ENCODE measurements around the gene PIP5K1B. TPM values are rescaled to one million over a fixed set of nuclear protein-coding genes. Genes with fewer than 3 reads are reported as not detected.

The PIP5K1B gene
- total RNA-seq, 1 donor from 2014 or later: 85.3 TPM

DNA sequence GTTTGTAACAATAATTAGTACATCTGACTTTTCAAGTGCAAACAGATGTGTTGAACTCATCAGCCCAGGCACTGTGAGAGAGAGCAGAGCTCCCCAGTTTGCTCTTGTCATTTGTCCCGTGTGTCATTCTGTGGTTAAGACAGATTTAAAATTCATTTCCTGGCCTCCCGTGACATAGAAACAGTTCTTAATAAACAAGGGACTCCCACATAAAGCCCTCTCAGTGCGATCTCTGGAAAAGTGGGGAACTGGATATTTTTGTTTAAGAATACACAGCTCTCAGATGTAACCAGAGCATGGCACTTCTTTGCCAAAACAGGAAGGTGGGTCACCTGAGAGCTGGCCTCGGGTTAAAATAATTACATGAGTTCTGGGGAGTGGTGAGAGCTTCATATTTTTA, 250.3 kb downstream of the PIP5K1B start:
- intact Hi-C loops (cut with micrococcal nuclease): no loop called here
- no peak for DNase-seq
- no peak for ATAC-seq

DNA sequence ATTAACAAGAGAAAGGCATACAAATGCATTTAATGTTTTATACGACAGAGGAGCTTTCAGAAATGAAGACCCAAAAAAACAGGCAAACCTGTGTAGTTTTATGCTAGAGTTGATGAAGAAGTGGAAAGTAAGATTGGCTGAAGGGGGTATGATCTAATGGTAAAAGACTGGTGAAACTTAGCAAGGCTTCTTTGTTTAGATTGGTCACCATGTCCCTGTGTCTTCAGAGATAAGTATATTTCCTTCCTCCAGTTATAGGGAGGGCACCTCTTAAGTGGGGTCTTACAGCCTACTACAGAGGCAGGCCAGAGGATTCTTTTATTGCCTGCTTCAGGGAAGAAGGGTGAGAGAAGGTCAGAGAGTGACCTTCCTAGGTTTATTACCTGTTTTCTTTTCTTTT, 252.4 kb downstream of the PIP5K1B start:
- intact Hi-C loops (cut with micrococcal nuclease): no loop called here
- no peak for DNase-seq
- no peak for ATAC-seq

DNA sequence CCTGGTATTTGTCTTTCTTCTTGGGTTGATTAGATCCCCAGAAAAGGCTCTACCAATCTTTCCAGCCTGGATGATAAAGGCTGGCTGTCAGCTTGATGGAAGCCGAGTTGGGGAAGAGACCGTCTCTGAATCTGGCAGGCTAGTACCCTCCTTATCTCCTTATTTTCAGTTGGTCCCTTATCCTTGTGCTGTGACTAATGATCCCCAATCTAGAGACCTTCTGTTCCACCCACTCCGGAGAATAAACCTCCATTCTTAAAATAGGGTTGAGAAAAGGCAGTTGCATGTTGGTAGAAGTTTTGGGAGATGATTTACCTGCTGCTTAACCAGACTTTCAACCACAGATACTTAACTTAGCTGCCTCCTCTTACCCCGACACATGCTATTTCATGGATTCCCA, 256.5 kb downstream of the PIP5K1B start:
- intact Hi-C loops (cut with micrococcal nuclease): no loop called here
- ATAC-seq: peak; percentile 63

DNA sequence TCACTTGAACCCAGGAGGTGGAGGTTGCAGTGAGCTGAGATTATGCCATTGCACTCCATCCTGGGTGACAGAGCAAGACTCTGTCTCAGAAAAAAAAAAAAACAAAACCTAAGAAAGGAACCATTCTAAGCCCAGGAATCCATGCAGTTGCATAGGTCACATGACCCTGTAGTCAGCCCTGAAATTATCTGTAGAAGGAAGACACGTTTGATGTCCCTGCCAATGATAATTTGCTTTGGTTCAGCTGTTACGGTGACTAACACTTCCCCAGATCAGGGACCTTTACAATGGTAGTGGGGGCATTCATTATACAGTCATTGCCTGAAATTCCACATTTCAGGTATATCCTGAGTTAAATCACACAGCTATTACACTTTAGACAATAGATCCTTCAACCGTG, 258.4 kb downstream of the PIP5K1B start:
- no peak for DNase-seq
- intact Hi-C loops (cut with micrococcal nuclease): no loop called here
- no peak for ATAC-seq

More for the DNA sequence above, 256.5 kb downstream of the PIP5K1B start:
- no peak for DNase-seq

DNA sequence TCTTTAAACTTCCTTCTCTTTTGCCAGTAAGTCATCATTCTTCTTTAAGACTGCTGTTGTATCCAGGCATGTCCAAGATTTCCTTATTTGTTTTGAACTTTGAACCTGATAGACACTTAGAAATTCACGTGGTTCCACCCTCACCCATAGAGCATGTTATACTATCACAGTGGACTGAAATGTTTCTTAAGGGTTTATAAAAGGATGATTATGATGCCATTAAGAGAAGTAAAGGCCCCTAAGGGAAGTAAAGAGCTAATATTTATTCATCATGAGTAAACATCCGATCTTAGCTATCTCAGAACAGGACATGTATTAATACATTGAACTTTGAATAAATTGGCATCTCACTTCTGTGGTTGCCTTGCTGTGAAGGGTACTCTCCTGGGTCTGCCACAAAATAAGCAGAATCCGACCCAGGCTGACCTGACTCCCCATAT, 259.1 kb downstream of the PIP5K1B start:
- ATAC-seq (no peak), DNase-seq (no peak)
- intact Hi-C loops (cut with micrococcal nuclease): no loop called here

DNA sequence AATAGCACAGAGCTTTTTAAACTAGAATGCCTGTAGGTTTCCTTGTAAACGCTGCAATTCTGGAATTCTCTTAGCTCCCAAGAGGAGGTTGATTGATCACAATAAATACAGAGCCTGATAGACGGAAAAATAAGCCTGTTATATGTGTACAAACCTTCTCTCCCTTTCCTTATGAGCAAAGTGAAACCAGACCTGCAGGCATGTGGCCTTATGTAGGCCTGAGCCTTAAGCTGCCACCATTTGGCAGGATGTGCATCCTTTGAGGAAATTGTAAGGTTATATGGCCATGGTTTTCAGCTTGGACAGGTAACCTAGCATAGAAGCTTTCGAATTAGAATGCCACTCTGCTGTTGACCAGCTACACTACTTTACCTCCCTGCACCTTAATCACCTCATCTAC, 259.7 kb downstream of the PIP5K1B start:
- no peak for ATAC-seq
- intact Hi-C loops (cut with micrococcal nuclease): no loop called here

DNA sequence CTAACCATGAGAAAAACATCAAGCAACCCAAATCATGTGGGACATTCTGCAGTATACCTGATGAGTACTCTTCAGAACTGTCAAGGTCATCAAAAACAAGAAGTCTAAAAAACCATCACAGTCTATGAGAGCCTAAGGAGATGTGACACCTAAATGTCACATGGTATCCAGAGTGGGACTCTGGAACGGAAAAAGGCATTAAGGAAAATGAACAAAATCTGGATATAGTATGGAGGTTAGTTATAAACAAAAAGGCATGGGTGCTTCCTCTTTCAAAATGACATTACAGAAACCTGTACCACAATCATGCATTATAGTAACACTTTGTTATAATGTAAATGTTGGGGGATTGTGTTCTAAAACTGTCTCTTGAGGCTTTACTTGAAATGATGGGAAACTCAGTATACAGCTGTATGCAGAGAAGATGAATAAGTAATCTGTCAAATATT, 261.5 kb downstream of the PIP5K1B start:
- intact Hi-C loops (cut with micrococcal nuclease): no loop called here
- DNase-seq (no peak), ATAC-seq (no peak)

More for the DNA sequence above, 259.7 kb downstream of the PIP5K1B start:
- DNase-seq: no peak

DNA sequence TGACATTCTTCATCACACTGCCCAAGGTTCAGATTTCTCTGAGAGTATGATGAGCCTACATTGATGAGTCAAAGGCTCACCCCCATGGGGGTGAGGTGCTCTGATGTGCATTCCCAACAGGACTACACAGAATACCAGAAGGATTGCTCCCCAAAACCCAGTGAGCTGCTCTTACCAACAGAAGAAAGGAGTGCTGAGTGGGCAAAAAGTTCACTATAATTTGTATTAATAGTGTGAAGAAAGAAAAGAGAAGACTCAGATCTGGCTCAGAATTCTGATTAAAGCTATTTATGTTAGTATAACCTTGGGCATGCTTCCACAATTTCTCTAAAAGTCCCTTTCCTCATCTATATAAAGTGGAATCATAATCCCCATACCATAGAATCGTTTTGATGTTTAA, 262.8 kb downstream of the PIP5K1B start:
- DNase-seq (no peak), ATAC-seq (no peak)
- intact Hi-C loops (cut with micrococcal nuclease): no loop called here

DNA sequence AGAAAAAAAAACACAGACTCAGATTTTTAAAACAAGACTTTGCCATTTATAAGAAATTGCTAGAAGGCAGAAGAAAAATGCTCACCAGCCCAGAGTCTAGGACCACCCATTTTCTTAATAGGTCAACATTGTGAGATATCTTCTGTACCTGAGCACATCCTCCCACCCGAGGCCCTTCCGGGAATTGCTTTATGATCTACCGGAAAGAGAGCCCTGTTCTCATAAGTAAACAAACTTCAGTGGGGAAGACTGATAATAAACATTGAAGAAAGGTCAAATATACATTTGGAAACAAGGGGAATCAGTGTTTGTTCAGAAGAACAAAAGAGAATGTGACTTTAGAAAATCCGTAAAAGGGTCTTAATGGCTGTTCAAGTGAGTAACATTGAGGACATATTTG, 264.5 kb downstream of the PIP5K1B start:
- intact Hi-C loops (cut with micrococcal nuclease): no loop called here
- DNase-seq: no peak
- ATAC-seq: no peak

DNA sequence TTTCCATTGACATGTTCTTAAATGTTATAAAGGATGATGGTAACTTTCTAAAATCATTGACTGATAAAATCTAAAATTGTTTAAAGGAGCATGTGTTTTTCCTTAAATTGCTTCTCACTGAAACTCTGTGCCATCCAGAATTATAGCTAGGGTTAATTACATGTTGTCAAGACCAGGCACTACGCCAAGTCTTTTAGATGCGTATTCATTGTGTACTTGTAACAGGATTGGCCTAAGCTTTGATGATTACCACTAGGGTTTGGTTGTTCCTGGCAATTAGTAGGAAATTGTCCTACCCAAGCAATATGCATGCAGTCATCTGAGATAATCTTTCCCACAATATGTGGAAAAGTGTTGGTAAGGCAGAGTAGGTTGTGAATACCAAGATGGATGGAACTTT, 265.1 kb downstream of the PIP5K1B start:
- DNase-seq (no peak), ATAC-seq (no peak)
- intact Hi-C loops (cut with micrococcal nuclease): no loop called here

DNA sequence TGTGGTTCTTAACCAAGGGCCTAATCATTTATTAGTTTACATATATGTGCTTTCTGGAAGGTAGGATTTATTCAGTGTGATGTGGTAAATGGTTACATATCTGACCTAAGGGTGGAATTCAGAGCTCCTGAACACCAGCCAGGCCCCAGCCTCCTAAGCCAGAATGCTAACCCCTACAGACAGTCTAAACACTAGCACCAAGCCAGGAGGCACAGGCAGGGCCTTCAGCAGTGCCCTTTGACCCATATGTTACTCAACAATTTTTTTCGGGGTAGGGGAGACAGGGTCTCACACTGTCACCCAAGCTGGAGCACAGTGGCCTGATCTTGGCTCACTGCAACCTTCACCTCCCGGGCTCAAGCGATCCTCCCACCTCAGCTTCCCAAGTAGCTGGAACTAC, 268.6 kb downstream of the PIP5K1B start:
- intact Hi-C loops (cut with micrococcal nuclease): no loop called here
- DNase-seq (peak; percentile 50), ATAC-seq (peak; percentile 79)

DNA sequence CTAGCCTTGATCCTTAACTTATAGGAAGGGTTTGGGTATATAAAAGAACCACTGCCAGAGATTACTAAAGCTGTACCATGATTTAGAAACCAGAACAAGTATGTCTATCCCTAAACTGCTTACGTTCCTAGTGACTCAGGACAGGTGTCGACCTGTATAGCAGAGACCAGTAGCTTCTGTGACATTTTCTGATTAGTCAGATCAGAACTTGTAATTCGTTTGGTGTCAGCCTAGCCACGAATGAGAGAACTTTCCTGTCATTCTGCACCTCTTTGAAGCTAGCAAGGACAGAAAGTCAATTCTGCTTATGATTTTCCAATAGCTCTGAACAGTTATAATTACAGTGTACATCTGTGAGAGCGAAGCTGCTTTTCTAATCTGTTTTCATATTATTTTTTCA, 269.4 kb downstream of the PIP5K1B start:
- ATAC-seq (peak; percentile 35), DNase-seq (no peak)
- intact Hi-C loops (cut with micrococcal nuclease): no loop called here

DNA sequence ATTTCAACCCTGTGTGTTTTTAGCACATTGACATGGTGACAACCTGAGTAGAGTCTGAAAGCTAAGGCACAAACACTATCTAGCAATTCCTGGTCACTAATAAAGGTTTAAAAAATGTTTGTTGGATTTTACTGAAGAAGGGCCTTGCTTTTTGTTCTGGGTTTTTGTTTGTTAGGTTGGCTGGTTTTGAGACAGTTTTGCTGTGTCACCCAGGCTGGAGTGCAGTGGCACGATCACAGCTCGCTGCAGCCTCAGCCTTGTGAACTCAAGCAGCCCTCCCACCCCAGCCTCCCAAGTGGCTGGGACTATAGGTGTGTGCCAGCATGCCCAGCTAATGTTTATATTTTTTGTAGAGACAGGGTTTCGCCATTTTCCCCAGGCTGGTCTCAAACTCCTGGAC, 269.9 kb downstream of the PIP5K1B start:
- ATAC-seq (peak; percentile 37), DNase-seq (no peak)
- intact Hi-C loops (cut with micrococcal nuclease): no loop called here

DNA sequence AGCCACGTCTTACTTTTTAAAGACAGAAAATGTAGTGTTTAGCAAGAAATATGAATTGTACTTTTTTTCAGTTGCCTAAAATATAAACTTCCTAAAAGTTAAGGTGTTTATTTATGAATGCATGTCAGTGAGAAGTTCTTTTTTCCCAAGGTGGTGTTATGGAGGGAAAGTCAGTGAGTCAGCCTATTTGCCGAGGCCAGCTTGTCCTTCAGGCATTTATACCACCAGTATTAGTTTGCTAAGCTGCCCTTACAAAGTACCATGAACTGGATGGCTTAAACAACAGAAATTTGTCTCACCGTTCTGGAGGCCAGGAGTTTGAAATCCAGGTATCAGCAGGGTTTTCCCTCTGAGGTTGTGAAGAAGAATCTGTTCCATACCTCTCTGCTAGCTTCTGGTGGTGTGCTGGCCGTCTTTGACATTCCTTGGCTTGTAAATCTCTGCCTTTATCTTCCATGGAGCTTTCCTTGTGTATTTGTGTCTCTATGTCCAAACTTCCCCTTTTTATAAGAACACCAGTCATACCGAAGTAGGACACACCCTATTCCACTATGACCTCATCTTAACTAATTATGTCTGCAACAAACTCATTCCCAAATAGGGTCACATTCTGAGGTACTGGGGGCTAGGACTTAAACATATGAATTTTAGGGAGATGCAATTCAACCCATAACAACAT, 270.5 kb downstream of the PIP5K1B start:
- intact Hi-C loops (cut with micrococcal nuclease): no loop called here
- DNase-seq (no peak), ATAC-seq (peak; percentile 28)

DNA sequence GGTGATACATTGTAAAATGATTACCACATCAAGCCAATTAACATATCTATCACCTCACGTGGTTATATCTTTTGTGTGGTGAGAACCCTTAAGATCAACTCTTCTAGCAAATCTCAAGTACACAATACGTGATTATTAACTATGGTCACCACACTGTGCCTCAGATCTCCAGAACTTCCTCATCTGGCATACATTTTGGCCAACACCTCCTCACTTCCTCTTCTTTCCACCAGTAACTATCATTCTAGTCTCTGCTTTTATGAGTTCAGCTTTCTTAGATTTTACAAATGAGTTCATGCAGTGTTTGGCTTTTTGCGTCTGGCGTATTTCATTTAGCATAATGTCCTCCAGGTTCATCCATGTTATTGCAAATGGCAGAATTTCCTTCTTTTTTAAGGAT, 273.0 kb downstream of the PIP5K1B start:
- intact Hi-C loops (cut with micrococcal nuclease): no loop called here
- ATAC-seq: no peak
- no peak for DNase-seq

DNA sequence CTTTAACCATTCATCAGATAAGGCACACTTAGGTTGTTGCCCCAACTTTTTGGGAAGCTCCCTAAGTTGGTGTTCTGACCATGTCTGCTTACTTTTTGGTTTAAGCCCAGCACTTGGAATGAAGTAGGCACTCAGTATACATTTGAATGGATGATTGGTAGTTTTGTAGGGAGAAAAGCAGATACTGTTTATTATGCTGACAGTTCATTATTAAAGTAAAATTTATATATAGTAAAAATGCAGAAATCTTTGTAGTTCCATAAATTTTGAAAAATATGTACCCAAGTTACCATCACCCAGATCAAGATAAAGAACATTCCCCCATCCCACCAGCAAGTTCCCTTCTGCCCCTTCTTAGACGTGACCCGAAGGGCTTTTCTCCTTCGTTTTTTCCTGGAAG, 273.5 kb downstream of the PIP5K1B start:
- intact Hi-C loops (cut with micrococcal nuclease): no loop called here
- DNase-seq (no peak), ATAC-seq (no peak)

DNA sequence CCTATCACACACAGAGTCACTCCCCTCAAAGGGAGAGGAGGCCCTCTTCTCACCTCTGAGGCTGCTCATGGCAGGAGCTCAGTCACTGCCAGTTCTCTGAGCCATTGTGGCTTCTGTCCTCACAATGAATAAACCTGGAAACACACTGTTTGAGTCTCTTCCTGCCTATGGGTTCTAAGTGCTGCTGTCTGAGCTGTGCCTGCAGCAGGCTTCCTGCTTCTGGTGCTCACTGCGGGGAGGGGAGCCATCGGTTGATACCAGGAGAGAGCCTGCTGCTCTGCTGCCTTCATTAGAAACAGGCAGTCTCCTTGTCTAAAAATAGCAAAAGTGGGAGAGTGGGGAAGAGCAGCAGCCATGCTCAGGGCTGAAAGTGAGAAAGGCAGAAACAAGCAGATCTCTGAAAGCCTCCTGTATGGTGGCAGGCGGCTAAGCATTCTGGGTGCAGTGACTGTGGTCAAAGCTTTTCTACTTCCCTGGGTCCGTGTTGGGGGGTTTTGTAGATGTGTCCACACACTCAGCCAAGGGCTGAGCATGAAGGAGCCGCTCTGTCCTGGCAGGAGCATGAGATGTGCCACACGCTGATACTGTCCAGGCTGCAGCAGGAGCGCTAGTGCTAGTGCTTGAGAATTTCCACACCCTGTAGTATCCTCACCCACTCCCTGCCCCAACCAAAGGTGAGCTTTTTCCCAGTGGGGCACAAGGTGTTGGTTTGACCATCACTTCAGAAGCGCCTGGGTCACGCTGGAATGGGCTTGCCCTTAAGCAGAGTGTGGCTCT, 274.7 kb downstream of the PIP5K1B start:
- peak; percentile 70 for DNase-seq
- intact Hi-C loops (cut with micrococcal nuclease): no loop called here
- ATAC-seq: peak; percentile 86

DNA sequence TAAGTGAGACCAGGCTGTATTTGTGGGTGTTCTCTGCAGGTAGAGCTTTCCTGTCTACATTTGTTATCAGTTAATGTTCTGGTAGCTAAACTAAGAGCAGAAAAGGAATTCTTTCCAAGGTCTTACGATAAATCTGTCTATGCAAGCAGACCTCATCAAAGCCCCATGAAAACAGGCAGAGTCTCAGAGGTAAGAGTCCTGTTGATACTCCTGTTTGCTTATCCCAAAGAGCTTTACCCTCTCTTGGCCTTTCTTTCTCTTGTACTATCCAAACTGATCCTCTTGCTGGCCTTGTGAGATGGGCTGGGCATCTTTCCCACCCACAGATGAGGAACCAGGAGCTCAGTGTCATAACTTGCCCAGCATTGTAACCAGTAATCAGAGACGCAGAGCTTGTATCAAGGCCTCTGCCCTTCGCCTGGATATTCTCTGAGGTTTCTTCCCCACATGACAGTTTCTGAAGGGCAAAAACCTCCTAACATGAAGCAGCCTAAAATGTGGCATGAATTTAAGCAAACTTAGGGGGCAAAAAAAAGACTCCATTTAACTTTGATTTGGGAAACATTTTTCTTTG, 275.4 kb downstream of the PIP5K1B start:
- intact Hi-C loops (cut with micrococcal nuclease): no loop called here
- no peak for DNase-seq
- ATAC-seq: peak; percentile 21

DNA sequence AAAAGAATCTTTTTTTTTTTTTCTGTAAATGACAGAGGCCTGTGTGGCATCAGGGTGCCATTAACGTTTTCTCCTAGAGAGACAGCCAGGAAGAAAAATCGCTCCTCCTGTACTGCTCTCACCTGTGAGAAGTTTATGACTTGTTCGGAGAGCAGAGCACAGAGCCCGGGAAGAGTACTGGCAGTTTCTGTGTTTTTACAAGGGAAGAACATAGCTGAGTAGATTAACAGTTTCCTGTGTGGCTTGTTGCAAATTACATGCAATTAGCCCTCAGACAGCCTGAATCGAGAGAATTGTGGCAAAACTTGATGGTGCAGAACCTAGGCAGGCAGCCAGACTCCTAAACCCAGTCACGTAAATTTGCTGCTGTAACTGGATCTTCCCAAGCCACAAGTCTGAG, 276.7 kb downstream of the PIP5K1B start:
- intact Hi-C loops (cut with micrococcal nuclease): no loop called here
- DNase-seq (no peak), ATAC-seq (no peak)

DNA sequence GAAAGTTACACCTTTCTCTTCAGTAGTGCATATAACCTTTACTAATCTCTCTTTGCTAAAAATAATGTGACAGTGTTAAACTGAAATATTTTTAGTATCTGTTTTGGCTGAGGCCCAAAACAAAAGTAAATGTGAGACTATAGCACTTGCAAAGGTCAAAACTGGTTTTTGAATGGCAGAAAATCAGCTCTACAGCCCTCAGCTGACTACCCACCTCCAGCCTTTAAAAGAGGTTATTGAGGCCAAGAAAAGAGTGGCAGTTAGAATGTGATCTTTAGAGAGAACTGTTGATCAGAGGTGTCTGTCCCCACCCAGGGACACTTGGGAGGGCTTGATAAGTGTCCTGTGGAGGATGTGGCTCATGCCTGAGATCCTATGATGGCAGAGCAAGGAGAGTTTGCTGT, 278.0 kb downstream of the PIP5K1B start:
- DNase-seq: no peak
- intact Hi-C loops (cut with micrococcal nuclease): no loop called here
- ATAC-seq: peak; percentile 45

All from left ventricle myocardium superior (tissue), 1 donor.